Ascending aorta (tissue), 2 donors: ENCODE results near the gene CFAP45. TPM values are rescaled to one million over a fixed set of nuclear protein-coding genes. Genes with fewer than 3 reads are reported as not detected.

Experiments
- DNase-seq, 2 donors: peaks; one replicate each; pipeline ENCODE4 v3.0.0-alpha.2; 2019; ENCODE audit warnings: low spot score in 2 of 2
- H3K27ac ChIP-seq, 2 donors: fragments of 200-600 bp; sonication (generic); one replicate each; pipeline ENCODE4 v1.5.1; 2016 to 2017; ENCODE audit warnings: mild to moderate bottlenecking in 1 of 2
- H3K27me3 ChIP-seq: fragments of 200-600 bp; sonication (generic); one replicate; pipeline ENCODE4 v1.5.1; 2017
- H3K36me3 ChIP-seq, 2 donors: fragments of 200-600 bp; sonication (generic); one replicate each; pipeline ENCODE4 v1.5.1; 2016
- H3K4me1 ChIP-seq, 2 donors: fragments of 200-600 bp; sonication (generic); one replicate each; pipeline ENCODE4 v1.5.1; 2016 to 2017; ENCODE audit warnings: mild to moderate bottlenecking in 1 of 2
- H3K4me3 ChIP-seq, 2 donors: fragments of 200-600 bp; sonication (generic); one replicate each; pipeline ENCODE4 v1.5.1; 2016 to 2017; ENCODE audit warnings: mild to moderate bottlenecking in 1 of 2
- H3K9me3 ChIP-seq, 2 donors: fragments of 200-600 bp; sonication (generic); one replicate each; pipeline ENCODE4 v1.5.1; 2016
- CTCF ChIP-seq, 3 experiments: fragments of 200-600 bp in 2 of 3; fragments of 450-650 bp in 1 of 3; sonication (generic) in 2 of 3; IDR thresholded peaks; one replicate each; pipeline ENCODE4 v1.5.1; 2016 to 2019; ENCODE audit warnings: antibody characterized with exemption in 3 of 3, mild to moderate bottlenecking in 1 of 3, moderate library complexity in 1 of 3
- intact Hi-C: fragments of 100-400 bp; cut with DNase I; formaldehyde crosslinking; loops from one replicate; pipeline ENCODE4 v1.15.1; 2023
- total RNA-seq: library from RNA; depleted of rRNA; stranded (reverse); fragments of >200 nt; gene quantifications from one replicate; pipeline ENCODE4 v1.1.0, GENCODE V29; 2016

CFAP45 gene
- total RNA-seq, 1 donor from 2014 or later, result not detected

- Histone ChIP-seq H3K4me1 (no peaks in the 10 kb centered on the region), H3K27ac (no peak overlapping the region), H3K9me3 (no peaks in the 10 kb centered on the region), H3K27me3 (no peaks in the 10 kb centered on the region), H3K36me3 (no peaks in the 10 kb centered on the region), H3K4me3 (no peak overlapping the region)
- TF ChIP-seq CTCF (IDR thresholded peaks at IDR 0.05), result no peak
- intact Hi-C loops, result no loop called here
- no peak for DNase-seq
Observed at GRCh38 chr1:159828176-159828575, 71.8 kb downstream of the CFAP45 start.

GRCh38 chr1:159827549-159827948 lies 72.4 kb downstream of the CFAP45 start:
- H3K9me3 ChIP-seq, result no peaks in the 10 kb centered on the region
- DNase-seq, result no peak
- intact Hi-C loops, result no loop called here
- H3K36me3 ChIP-seq, result no peaks in the 10 kb centered on the region
- TF ChIP-seq CTCF (IDR thresholded peaks at IDR 0.05), result no peak
- no peaks in the 10 kb centered on the region for H3K4me1 ChIP-seq
- H3K27ac ChIP-seq, result no peak overlapping the region
- peak overlapping the region in 1 of 2 donors; percentile 9 for H3K4me3 ChIP-seq
- H3K27me3 ChIP-seq, result no peaks in the 10 kb centered on the region

- intact Hi-C loops, result no loop called here
- no peaks in the 10 kb centered on the region for H3K27me3 ChIP-seq
Observed at GRCh38 chr1:159827102-159827490, 72.9 kb downstream of the CFAP45 start.

GRCh38 chr1:159826441-159827101 lies 73.4 kb downstream of the CFAP45 start, which contains the start of gene SLAMF8:
Gene SLAMF8, plus strand, starts transcription at chr1:159826873. Its CDS starts 26 bp downstream, at chr1:159826899.
- H3K4me1 ChIP-seq, result no peaks in the 10 kb centered on the region
- H3K4me3 ChIP-seq, result peak within 1 kb of the TSS in 1 of 2 donors; percentile 9
- intact Hi-C loops, result no loop called here
- no peak for TF ChIP-seq CTCF (IDR thresholded peaks at IDR 0.05)
- H3K27ac ChIP-seq, result no peak within 1 kb of the TSS
- peak; percentile 27 to 70 for DNase-seq
- H3K36me3 ChIP-seq, result no peaks in the 10 kb centered on the region
- no peaks in the 10 kb centered on the region for H3K9me3 ChIP-seq
- H3K27me3 ChIP-seq, result no peaks in the 10 kb centered on the region

More at GRCh38 chr1:159827102-159827490, 72.9 kb downstream of the CFAP45 start:
- Histone ChIP-seq H3K4me3 (no peak overlapping the region), H3K4me1 (no peaks in the 10 kb centered on the region), H3K9me3 (no peaks in the 10 kb centered on the region), H3K36me3 (no peaks in the 10 kb centered on the region), H3K27ac (no peak overlapping the region)
- no peak for DNase-seq
- TF ChIP-seq CTCF (IDR thresholded peaks at IDR 0.05), result no peak

- no peak for TF ChIP-seq CTCF (IDR thresholded peaks at IDR 0.05)
Observed at GRCh38 chr1:159825564-159825963, 74.4 kb downstream of the CFAP45 start.

More at GRCh38 chr1:159825564-159825963, 74.4 kb downstream of the CFAP45 start:
- Histone ChIP-seq H3K4me1 (no peaks in the 10 kb centered on the region), H3K27ac (no peak overlapping the region), H3K9me3 (no peaks in the 10 kb centered on the region), H3K27me3 (no peaks in the 10 kb centered on the region), H3K36me3 (no peaks in the 10 kb centered on the region), H3K4me3 (no peak overlapping the region)
- intact Hi-C loops, result no loop called here
- DNase-seq, result no peak
